Measurements from ENCODE around the gene NKAIN2.
"Not testable (repeated sequence)": the region's sequence is repeated elsewhere in the genome, so short reads cannot be mapped to it uniquely, and the experiment has no call there.

Gene NKAIN2

GRCh38 chr6:124233221-124233620 is 429.6 kb downstream of the NKAIN2 start:
- no peak for DNase-seq

DNA sequence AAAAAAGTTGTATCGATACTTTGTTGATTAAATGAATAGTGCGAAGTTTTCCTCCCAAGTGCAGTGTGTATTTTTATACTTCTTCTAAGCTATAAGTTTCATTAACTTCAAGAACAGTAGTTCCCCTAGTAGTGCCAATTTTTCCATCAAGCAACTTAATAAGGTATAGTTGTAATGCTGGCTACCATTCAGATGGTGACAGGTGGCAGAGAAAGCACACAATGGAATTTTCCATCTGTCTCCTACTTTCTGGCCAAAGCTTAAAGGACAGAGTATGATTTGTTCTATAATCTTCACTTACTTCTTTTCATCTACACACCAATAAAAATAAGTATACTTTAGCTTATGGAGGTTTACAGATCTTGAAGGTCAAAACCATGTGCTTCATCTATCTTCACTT is 431.1 kb downstream of the NKAIN2 start:
- DNase-seq, result no peak

- DNase-seq, result no peak
Observed at GRCh38 chr6:124237911-124238310, 434.2 kb downstream of the NKAIN2 start.

DNA sequence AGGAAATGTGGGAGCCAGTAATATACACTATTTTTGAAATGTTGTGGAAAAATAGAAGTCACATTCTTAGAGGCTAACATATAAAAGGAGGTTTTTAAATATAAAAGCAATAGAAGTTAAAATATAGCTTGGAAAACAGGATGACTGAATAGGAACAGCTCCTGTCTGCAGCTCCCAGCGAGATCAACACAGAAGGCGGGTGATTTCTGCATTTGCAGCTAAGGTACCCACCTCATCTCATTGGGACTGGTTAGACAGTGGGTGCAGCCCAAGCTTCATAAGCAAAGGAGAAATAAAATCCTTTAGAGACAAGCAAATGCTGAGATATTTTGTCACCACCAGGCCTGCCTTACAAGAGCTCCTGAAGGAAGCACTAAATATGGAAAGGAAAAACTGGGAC is 434.7 kb downstream of the NKAIN2 start:
- not testable (repeated sequence) for DNase-seq

GRCh38 chr6:124254941-124255685 is 451.4 kb downstream of the NKAIN2 start:
- no peak for DNase-seq

DNA sequence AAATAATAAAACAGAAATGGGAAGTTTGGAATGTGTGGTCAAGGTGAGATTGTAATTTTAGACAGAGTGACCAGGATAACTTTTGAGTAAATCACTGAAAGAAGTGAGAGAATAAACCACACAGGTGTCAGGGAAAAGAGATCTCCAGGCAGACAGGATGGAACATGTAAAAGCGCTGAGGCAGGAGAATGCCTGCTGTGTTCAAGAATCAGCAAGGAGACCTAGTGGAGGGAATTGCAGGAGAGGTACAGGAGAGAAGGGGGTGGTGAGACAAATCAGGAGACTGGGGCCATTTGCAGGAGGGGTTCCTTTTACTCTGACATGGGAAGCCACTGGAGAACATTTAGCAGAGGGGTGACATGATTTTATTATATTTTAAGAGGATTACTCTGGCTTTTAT is 456.7 kb downstream of the NKAIN2 start:
- DNase-seq, result no peak

DNA sequence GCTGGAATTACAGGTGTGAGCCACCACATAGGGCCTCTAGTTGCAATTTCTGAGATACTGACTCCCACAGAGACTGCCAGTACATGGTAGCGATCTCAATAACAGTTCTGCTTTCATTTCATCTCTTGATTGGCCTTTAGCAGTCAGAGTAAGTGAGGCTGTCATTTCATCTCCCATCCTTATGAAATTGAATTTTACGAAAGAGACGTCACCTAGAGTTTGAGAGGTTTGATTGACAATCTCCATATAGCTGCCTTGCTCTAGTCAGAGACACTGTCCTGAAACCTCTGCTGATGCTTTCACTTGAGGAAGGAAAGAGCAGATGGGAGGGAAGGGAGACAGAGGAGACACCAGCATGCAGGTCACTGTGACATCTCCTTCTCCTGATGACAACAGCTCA is 466.1 kb downstream of the NKAIN2 start:
- no peak for DNase-seq

DNA sequence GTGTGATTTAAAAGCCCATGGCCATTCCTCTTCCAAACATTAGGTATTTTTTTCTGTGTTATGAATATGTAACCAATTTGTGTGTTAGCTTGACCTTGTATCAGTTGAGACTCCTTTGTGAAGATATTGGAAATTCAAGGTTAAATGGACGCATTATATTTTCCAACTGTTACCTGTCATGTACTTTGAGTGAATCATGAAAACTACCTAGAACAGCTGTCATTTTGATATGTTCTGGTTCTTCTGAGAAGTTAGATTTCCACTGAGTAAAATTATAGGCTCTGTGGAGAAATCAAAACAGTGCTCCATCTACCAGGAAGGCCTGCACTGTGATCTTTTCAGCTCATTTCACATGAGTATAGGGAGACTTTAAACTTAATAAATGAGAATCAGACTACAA is 470.0 kb downstream of the NKAIN2 start:
- DNase-seq, result no peak

DNA sequence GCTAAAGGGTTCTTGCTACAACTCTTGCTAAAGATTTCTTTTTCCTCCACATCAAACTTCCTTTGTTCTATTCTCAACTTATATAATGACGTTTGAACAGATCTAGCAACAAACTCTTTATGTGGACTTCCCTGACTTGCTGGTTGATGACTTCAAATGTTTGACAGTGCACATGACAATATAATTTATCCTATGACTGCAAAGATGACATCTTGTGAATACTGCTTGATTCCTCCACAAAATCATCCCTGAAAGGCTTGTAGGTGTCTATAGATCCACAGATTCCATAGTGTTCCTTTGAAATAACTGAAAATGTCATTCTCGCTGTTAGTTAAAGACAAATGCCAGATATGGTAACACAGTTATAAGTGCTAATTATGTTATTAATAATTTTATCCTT is 478.9 kb downstream of the NKAIN2 start:
- no peak for DNase-seq

DNA sequence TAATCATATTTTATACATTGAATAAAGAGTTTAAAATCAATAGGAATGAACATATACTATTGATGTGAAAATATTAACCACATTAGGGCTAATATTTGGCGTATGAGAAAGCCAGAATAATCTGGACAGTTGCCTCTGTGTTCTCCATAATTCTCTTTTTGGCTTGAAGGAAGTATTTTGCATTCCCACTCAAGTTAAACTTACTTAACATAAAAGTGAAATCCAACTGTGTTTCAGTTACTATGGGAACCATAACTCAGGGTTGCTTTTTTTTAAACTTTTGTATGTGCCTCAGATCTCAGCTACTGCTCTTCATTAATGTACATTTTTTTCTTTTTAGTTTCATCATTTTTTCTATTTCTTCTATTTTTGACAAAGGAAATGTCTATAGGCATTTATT is 479.8 kb downstream of the NKAIN2 start:
- no peak for DNase-seq

DNA sequence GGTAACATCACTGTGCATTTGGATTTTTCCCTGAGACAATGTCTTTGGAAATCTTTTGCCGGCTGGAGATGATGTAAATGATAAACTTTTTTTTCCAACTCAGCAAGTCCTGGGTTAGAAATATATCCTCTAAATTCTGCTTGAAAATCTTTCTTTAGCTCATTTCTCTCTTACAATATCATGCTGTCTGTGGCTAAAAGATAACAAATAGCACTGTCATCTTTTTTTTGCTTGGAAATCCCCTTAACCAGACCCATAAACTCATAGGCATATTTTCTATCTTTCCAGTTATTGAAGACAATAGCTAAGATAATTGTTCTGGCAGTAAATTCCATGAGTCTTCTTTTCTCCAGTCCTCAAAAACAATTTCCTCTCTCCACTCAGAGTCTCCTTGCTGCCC is 481.5 kb downstream of the NKAIN2 start:
- DNase-seq, result no peak

DNA sequence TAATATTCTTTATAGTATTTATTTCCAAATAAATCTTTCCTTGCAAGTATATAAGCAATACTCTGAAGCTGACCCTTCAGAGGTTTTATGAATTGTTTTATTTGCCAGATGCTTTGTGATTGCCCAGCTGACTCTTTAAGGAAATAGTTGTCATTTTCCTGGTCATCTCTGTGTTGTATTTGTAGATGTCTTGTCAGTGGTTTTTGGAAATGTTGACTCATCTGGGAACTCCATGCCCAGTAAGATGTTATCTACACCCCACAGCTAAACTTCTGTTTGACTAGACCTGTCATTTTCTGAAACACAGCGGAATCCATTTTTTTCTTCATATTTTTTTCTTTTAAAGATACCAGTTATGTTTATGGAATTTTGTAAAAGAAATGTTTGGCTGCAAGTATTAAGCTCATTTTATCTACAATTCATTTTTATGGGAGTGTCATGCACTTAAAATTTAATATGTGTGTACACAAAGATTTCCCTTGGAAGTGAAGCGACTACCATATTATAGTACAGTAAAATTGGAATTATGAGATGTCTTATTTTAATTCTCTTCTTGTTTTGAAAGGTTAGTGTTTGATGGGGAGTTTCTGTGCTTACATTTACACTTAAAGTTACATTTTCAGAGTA is 491.0 kb downstream of the NKAIN2 start:
- DNase-seq, result no peak

DNA sequence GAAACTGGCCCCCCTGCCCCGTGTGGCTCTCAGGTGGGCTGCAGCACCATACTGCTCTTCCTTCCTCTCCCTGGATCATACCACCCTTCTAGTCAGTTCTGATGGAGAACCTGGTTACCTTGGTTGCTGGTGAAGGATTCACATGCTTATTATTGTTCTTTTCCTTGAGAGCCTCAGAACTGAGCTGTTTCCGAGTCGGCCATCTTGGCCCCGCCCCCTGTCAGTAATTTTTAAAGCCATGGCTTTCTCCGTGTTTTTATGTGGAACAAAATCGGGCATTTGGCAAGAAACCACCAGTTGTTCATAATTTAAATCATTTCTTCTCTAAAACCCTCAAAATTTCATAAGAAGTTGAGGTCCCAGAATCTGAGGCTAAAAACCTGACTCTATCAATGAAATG is 493.8 kb downstream of the NKAIN2 start:
- DNase-seq, result no peak

- no peak for DNase-seq
Observed at GRCh38 chr6:124298730-124299129, 495.1 kb downstream of the NKAIN2 start.

- not testable (repeated sequence) for DNase-seq
Observed at GRCh38 chr6:124300907-124301306, 497.2 kb downstream of the NKAIN2 start.

DNA sequence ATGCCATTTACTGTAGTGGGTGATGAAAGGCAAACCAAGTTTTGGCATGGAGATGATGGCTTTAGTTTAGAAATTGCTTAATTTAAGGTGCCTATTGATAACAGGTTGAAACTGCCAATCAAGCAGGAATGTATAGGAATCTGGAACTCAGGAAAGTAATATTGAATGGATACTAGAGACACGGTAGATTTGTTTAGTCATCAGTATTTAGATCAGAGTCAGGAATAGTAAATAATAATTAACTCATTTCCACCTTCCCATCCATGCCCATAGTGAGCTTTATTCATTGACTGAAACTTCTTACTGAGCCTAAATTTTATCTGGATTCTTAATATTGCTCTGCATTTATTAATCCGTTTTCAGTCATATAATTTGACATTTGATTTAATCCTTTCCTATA is 500.3 kb downstream of the NKAIN2 start:
- no peak for DNase-seq

DNA sequence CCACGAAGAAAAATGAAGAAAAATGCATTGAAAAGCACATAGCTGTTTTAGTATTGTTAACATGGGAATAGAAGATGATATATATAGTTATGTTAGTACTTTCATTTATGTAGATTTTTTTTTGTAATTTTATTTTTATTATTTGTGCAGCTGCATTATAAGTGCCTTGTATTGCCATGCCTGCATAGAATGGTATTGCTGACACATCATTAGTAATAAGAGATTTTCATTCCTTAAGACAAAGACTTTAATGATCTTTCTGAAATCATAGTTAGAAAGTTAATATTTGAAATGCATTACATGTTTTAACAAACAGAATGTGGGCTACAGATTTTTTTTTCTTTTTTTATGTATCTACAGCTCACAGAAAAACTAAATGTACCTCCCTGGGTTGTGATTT is 506.5 kb downstream of the NKAIN2 start:
- DNase-seq, result no peak

DNA sequence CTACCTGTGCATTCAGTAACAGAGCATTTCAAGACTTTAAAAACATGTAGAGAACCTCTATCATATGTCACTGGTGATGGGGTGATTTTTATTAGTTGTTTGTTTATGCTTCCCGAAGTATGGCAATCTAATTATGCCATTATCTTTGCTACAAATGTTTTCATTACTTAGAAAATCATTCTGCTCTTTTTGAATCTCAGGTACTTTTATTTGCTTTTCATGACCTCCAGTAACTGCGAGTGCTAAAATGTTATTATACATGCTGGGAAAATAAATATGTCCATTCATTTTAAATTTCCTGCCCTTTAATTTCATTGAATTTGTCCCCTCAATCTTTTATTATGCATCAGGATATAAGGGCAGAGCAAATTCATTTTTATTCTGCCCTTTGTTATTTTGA is 515.7 kb downstream of the NKAIN2 start:
- no peak for DNase-seq

GRCh38 chr6:124324237-124324636 is 520.6 kb downstream of the NKAIN2 start:
- no peak for DNase-seq

DNA sequence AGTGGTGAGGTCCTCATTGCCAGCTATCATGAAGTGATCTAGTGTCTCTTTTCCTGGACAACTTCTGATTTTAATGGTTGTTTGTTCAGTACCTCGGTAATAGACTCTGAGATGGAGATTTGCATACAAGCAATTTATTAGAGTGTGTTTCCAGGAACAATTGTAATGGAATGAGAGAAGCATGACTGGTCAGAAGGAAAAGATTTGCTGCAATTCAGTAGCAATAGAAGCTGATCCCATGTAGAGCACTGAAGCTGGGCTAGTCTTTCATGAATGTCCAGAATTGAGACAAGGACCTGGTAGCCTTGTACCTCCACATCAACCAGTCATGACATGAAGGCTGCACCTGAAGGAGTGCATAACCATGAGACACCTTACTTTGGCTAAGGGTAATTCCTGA is 526.5 kb downstream of the NKAIN2 start:
- DNase-seq, result no peak

GRCh38 chr6:124334359-124334758 is 530.7 kb downstream of the NKAIN2 start:
- DNase-seq, result no peak

DNA sequence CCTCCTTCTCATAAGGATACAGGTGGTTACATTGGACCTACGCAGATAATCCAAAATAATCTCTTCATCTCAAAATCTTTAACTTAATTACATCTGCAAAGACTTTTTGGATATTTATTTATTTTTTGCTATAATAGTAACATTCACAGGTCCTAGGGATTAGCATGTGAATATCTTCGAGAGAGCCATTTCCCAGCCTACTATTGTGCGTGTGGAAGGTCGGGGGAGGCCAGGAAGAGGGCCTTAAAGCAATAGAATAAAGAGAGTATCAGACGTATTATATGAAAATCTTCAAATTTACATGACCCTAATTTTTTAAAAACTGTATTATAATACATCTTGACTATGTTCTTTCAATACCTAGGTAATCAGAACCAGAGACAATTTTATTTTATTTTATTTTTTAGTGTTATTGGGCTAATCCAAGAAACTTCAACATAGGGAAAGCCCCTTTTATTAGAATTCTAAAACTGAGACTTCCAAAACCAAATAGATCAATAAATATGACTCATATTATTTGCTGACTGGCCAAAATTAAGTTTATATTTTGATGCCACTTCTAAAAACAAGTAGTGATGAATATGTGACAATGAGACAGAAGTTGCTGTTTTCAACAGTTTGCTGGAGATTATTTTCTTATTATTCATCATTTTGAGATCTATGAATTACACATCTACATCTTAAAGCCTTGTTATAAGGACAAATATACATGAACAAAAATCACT is 536.1 kb downstream of the NKAIN2 start:
- DNase-seq, result no peak

DNA sequence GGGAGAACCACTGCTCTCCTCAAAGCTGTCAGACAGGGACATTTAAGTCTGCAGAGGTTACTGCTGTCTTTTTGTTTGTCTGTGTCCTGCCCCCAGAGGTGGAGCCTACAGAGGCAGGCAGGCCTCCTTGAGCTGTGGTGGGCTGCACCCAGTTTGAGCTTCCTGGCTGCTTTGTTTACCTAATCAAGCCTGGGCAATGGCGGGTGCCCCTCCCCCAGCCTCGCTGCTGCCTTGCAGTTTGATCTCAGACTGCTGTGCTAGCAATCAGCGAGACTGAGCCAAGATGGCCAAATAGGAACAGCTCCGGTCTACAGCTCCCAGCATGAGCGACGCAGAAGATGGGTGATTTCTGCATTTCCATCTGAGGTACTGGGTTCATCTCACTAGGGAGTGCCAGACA is 544.7 kb downstream of the NKAIN2 start:
- not testable (repeated sequence) for DNase-seq

DNA sequence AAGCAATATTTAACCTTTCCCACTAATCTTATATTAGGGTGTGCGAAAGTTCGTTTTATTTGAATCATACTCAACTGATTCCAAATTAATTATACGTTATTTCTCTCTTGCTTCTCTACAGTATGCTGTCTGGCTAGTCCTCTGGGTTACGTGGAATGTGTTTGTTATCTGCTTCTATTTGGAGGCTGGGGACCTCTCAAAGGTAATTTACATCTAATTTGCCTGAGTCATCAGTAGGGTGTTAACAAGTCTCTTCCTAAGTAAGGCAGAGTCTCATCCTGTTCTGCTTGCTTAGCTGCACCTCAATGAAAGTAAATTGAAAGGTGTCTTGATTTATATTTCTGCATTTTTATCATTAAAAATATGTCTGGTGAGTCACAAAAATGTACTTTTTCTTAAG is 551.5 kb downstream of the NKAIN2 start:
- DNase-seq, result no peak

All from Kasumi-1 (cell line).